PFSK-1 (cell line): ENCODE results near the gene PLCH2.

Source experiments
- FOXP2 ChIP-seq: optimal IDR thresholded peaks from 2 replicates; pipeline ENCODE3; 2011; ENCODE audit warnings: borderline replicate concordance, control low read depth, inconsistent platforms; ENCODE audit not compliant: insufficient read depth; ENCODE audit errors: extremely low read length, extremely low read depth
- POLR2AphosphoS5 ChIP-seq: IDR thresholded peaks from 2 replicates; pipeline ENCODE4 v1.6.1; 2012; ENCODE audit warnings: low read depth, mild to moderate bottlenecking, control low read depth, low read length, moderate library complexity
- SIN3A ChIP-seq: IDR thresholded peaks from 2 replicates; pipeline ENCODE4 v1.6.1; 2012; ENCODE audit warnings: mild to moderate bottlenecking, low read length, moderate library complexity, borderline replicate concordance; ENCODE audit not compliant: insufficient read depth
- TAF1 ChIP-seq: IDR thresholded peaks from 2 replicates; pipeline ENCODE4 v1.6.1; 2012; ENCODE audit warnings: low read length, control low read depth, borderline replicate concordance; ENCODE audit not compliant: insufficient read depth
- TF ChIP-seq, protein P1 (sequence below), 2 experiments: IDR thresholded peaks; 2 replicates each; pipeline versions ENCODE4 v1.6.1 to v1.8.0; 2011 to 2012; ENCODE audit warnings: low read depth in 2 of 2, low read length in 2 of 2, control low read depth in 1 of 2, inconsistent platforms in 1 of 2, mild to moderate bottlenecking in 1 of 2, moderate library complexity in 1 of 2; ENCODE audit not compliant: insufficient read depth in 1 of 2

Gene PLCH2

DNA sequence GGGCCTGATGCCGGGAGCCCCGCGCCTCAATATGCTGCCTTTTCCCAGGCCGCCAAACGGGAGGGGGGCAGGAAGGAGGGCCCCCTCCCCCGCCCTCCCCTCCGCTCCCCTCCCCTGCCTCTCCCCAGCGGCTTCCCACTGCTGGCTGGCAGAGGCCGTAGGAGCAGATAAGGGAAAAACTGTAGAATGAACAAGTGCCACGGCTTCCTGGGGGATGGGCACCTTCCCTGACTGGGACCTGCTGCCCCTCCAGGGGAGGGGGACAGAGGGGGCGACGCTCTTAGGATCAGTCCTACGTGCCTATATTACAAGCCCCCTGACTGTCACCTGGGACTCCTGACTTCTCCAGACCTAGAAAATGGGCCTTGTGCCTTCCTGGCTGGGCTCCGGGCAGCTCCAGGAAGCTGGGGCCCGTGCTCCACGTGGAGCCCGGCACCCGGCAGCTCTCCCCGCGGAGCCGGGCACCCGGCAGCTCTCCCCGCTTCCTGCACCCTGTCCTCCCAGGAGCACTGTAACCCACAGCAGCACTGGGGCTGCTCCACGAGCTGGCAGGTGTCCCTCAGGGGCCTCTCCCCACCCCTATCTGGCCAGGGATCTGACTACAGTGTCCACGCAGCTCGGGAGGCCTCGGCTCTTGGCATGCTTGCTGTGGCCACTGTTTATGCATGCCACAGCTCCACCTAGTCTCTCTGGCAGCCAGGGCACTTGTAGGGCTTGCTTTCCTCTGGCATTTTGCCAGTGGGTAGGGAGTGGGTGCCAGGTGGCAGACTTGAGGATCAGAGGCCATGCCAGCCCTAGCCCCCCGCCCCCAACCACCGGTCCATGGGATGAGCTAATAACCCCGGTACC is 54.6 kb downstream of the PLCH2 start:
- TF ChIP-seq POLR2AphosphoS5: no peak
- TF ChIP-seq TAF1: no peak
- TF ChIP-seq, protein P1, sequence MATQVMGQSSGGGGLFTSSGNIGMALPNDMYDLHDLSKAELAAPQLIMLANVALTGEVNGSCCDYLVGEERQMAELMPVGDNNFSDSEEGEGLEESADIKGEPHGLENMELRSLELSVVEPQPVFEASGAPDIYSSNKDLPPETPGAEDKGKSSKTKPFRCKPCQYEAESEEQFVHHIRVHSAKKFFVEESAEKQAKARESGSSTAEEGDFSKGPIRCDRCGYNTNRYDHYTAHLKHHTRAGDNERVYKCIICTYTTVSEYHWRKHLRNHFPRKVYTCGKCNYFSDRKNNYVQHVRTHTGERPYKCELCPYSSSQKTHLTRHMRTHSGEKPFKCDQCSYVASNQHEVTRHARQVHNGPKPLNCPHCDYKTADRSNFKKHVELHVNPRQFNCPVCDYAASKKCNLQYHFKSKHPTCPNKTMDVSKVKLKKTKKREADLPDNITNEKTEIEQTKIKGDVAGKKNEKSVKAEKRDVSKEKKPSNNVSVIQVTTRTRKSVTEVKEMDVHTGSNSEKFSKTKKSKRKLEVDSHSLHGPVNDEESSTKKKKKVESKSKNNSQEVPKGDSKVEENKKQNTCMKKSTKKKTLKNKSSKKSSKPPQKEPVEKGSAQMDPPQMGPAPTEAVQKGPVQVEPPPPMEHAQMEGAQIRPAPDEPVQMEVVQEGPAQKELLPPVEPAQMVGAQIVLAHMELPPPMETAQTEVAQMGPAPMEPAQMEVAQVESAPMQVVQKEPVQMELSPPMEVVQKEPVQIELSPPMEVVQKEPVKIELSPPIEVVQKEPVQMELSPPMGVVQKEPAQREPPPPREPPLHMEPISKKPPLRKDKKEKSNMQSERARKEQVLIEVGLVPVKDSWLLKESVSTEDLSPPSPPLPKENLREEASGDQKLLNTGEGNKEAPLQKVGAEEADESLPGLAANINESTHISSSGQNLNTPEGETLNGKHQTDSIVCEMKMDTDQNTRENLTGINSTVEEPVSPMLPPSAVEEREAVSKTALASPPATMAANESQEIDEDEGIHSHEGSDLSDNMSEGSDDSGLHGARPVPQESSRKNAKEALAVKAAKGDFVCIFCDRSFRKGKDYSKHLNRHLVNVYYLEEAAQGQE (IDR thresholded peaks at IDR 0.05; ENCODE audit: insufficient read depth in 1 of 2, low read depth in 2 of 2, low read length in 2 of 2): no peak
- no peak for TF ChIP-seq FOXP2
- TF ChIP-seq SIN3A: no peak

- TF ChIP-seq FOXP2: no peak
- no peak for TF ChIP-seq POLR2AphosphoS5
- no peak for TF ChIP-seq TAF1
- TF ChIP-seq, protein P1 (IDR thresholded peaks at IDR 0.05; ENCODE audit: insufficient read depth in 1 of 2, low read depth in 2 of 2, low read length in 2 of 2): no peak
- no peak for TF ChIP-seq SIN3A
Measured at GRCh38 chr1:2532485-2533160, 56.5 kb downstream of the PLCH2 start.

DNA sequence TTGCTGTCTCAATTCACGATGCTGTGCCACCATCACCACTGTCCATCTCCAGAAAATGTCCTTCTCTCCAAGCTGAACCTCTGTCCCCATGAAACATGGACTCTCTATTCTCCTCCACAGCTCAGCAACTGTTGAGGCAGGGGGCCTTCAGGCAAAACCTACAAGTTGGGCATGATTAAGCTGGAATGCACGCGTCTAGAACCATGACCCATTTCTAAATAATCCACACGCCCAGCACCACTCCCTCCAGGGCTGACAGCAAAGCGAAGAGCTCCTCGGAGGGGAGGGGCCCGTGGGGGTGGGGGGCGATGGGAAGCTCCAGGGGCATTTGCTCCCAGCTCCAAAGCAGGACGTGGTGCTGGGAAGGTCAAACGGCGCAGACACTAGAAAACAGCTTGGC is 57.3 kb downstream of the PLCH2 start:
- TF ChIP-seq POLR2AphosphoS5: no peak
- TF ChIP-seq, protein P1 (IDR thresholded peaks at IDR 0.05; ENCODE audit: insufficient read depth in 1 of 2, low read depth in 2 of 2, low read length in 2 of 2): no peak
- TF ChIP-seq TAF1: no peak
- TF ChIP-seq FOXP2: no peak
- TF ChIP-seq SIN3A: no peak

DNA sequence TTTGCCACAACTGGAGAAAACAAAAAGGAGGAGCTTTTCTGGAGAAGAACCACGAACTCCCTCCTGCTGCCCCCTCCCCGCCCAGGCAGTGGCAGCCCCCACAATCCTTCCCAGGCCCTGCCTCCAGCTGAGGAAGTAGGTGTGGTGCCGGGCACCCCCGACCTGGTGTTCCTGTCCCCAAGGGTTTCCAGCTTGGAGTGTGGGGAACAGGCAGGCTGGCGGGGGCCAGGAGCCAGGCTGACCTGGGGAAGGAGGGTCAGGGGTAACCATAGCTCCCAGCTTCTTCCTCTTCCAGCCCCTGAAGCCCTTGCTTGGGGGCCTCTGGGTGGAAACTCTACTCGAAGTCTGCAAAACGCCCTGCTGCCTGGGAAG is 58.2 kb downstream of the PLCH2 start:
- TF ChIP-seq POLR2AphosphoS5: no peak
- TF ChIP-seq, protein P1 (IDR thresholded peaks at IDR 0.05; ENCODE audit: insufficient read depth in 1 of 2, low read depth in 2 of 2, low read length in 2 of 2): no peak
